Mesenchymal stem cell (in vitro differentiated cells and primary cell): Measurements from ENCODE around the gene NTSR1.
"Not testable (repeated sequence)": the region's sequence is repeated elsewhere in the genome, so short reads cannot be mapped to it uniquely, and the experiment has no call there.

Experiments
- DNase-seq: peaks from one replicate; pipeline ENCODE4 v3.0.0-alpha.2; 2013
- H2AFZ ChIP-seq: one replicate; pipeline ENCODE4 v1.6.1; 2013; ENCODE audit warnings: low read depth, mild to moderate bottlenecking, control low read depth, inconsistent platforms, low read length, moderate library complexity
- H2AK5ac ChIP-seq: 2 replicates; pipeline ENCODE4 v1.6.1; 2013; ENCODE audit warnings: low read length, moderate library complexity, mild to moderate bottlenecking, inconsistent platforms; ENCODE audit not compliant: severe bottlenecking
- H2BK120ac ChIP-seq: one replicate; pipeline ENCODE4 v1.6.1; 2013; ENCODE audit warnings: low read depth, mild to moderate bottlenecking, inconsistent platforms, low read length, moderate library complexity
- H2BK12ac ChIP-seq, 2 experiments: one replicate each; pipeline ENCODE4 v1.6.1; 2013; ENCODE audit warnings: inconsistent platforms in 2 of 2, low read length in 2 of 2, mild to moderate bottlenecking in 2 of 2, moderate library complexity in 2 of 2, control low read depth in 1 of 2
- H2BK15ac ChIP-seq: one replicate; pipeline ENCODE4 v1.6.1; 2013; ENCODE audit warnings: mild to moderate bottlenecking, low read depth, inconsistent platforms; ENCODE audit not compliant: poor library complexity, severe bottlenecking
- H2BK5ac ChIP-seq: 2 replicates; pipeline ENCODE4 v1.6.1; 2013; ENCODE audit warnings: low read depth, mild to moderate bottlenecking, low read length, control low read depth, inconsistent platforms; ENCODE audit not compliant: poor library complexity, severe bottlenecking
- H3K14ac ChIP-seq, 2 experiments: one replicate each; pipeline ENCODE4 v1.6.1; 2013; ENCODE audit warnings: inconsistent platforms in 2 of 2, low read length in 2 of 2, control low read depth in 1 of 2, mild to moderate bottlenecking in 1 of 2, moderate library complexity in 1 of 2
- H3K18ac ChIP-seq, 2 experiments: one replicate each; pipeline ENCODE4 v1.6.1; 2013; ENCODE audit warnings: inconsistent platforms in 2 of 2, low read length in 2 of 2, control low read depth in 1 of 2, low read depth in 1 of 2, mild to moderate bottlenecking in 1 of 2
- H3K23ac ChIP-seq, 2 experiments: one replicate each; pipeline ENCODE4 v1.6.1; 2013; ENCODE audit warnings: inconsistent platforms in 2 of 2, low read length in 2 of 2, mild to moderate bottlenecking in 2 of 2, moderate library complexity in 2 of 2, control low read depth in 1 of 2
- H3K27ac ChIP-seq: 2 replicates; pipeline ENCODE4 v1.5.1; 2013; ENCODE audit warnings: mild to moderate bottlenecking, moderate library complexity, low read length, control low read depth, inconsistent platforms; ENCODE audit not compliant: poor library complexity, severe bottlenecking
- H3K27me3 ChIP-seq, 2 experiments: 2 replicates each; pipeline versions ENCODE4 v1.6.1 to v1.7.0; 2013; ENCODE audit warnings: low read length in 2 of 2, mild to moderate bottlenecking in 2 of 2, moderate library complexity in 2 of 2, control low read depth in 1 of 2, inconsistent platforms in 1 of 2; ENCODE audit not compliant: control insufficient read depth in 1 of 2, insufficient read depth in 1 of 2
- H3K36me3 ChIP-seq, 2 experiments: 2 replicates each; pipeline versions ENCODE4 v1.6.1 to v1.7.0; 2013; ENCODE audit warnings: low read length in 2 of 2, control low read depth in 1 of 2, inconsistent platforms in 1 of 2, low read depth in 1 of 2, mild to moderate bottlenecking in 1 of 2; ENCODE audit not compliant: insufficient read depth in 2 of 2, control insufficient read depth in 1 of 2
- H3K4ac ChIP-seq, 2 experiments: one replicate each; pipeline ENCODE4 v1.6.1; 2013; ENCODE audit warnings: inconsistent platforms in 2 of 2, low read length in 2 of 2, mild to moderate bottlenecking in 2 of 2, moderate library complexity in 2 of 2, control low read depth in 1 of 2, low read depth in 1 of 2
- H3K4me1 ChIP-seq: 2 replicates; pipeline ENCODE4 v1.6.1; 2013; ENCODE audit warnings: low read depth, low read length, control low read depth; ENCODE audit not compliant: control insufficient read depth, insufficient read depth
- H3K4me2 ChIP-seq: 2 replicates; pipeline ENCODE4 v1.6.1; 2013; ENCODE audit warnings: low read length, mild to moderate bottlenecking, inconsistent platforms; ENCODE audit not compliant: poor library complexity, severe bottlenecking
- H3K4me3 ChIP-seq, 2 experiments: 2 replicates each; pipeline versions ENCODE4 v1.5.1 to v1.7.0; 2013; ENCODE audit warnings: low read length in 2 of 2, mild to moderate bottlenecking in 2 of 2, control low read depth in 1 of 2, low read depth in 1 of 2; ENCODE audit not compliant: insufficient read depth in 1 of 2
- H3K79me1 ChIP-seq: replicated peaks from 2 replicates; pipeline ENCODE4 v1.6.1; 2013; ENCODE audit warnings: mild to moderate bottlenecking, control low read depth, low read length, inconsistent platforms; ENCODE audit not compliant: poor library complexity, severe bottlenecking
- H3K9ac ChIP-seq: 2 replicates; pipeline ENCODE4 v1.7.0; 2013; ENCODE audit warnings: mild to moderate bottlenecking, low read length, moderate library complexity
- H3K9me3 ChIP-seq: 2 replicates; pipeline ENCODE4 v1.7.0; 2013; ENCODE audit warnings: mild to moderate bottlenecking, low read length; ENCODE audit not compliant: control insufficient read depth
- H4K8ac ChIP-seq: one replicate; pipeline ENCODE4 v1.6.1; 2013; ENCODE audit warnings: inconsistent platforms, mild to moderate bottlenecking, low read length, moderate library complexity
- H4K91ac ChIP-seq: one replicate; pipeline ENCODE4 v1.6.1; 2013; ENCODE audit warnings: mild to moderate bottlenecking, low read length, inconsistent platforms
- WGBS: methylation state at CpG from one replicate; pipeline ENCODE4 v1.1.7; 2013; ENCODE audit warnings: mixed read lengths; 5-methylcytosine and 5-hydroxymethylcytosine counted together

NTSR1 gene

GRCh38 chr20:62679978-62680589, 28.6 kb upstream of the NTSR1 start:
- Histone ChIP-seq H3K27ac (no peak overlapping the region), H4K8ac (no peak overlapping the region), H2BK5ac (no peak overlapping the region), H3K4ac (no peak overlapping the region), H3K4me3 (no peak overlapping the region), H3K9ac (no peak overlapping the region), H2AK5ac (no peak overlapping the region), H4K91ac (no peak overlapping the region), H3K27me3 (peaks cover 32 to 45% of the 10 kb centered on the region in 2 experiments), H3K14ac (no peak overlapping the region), H3K36me3 (no peaks in the 10 kb centered on the region), H2AFZ (no peak overlapping the region), H3K4me2 (no peak overlapping the region), H3K9me3 (peaks cover 13% of the 10 kb centered on the region), H3K18ac (no peak overlapping the region), H2BK15ac (no peak overlapping the region), H2BK120ac (no peak overlapping the region), H2BK12ac (no peak overlapping the region), H3K23ac (no peak overlapping the region), H3K4me1 (no peaks in the 10 kb centered on the region), H3K79me1 (no peaks in the 10 kb centered on the region)
- WGBS = 90% methylated on average over 9 of the region's 11 CpGs
- DNase-seq = no peak

GRCh38 chr20:62682912-62683517, 25.6 kb upstream of the NTSR1 start:
- Histone ChIP-seq H3K4ac (no peak overlapping the region), H2BK120ac (no peak overlapping the region), H3K36me3 (no peaks in the 10 kb centered on the region), H3K9ac (no peak overlapping the region), H3K4me3 (no peak overlapping the region), H3K14ac (no peak overlapping the region), H2BK5ac (no peak overlapping the region), H3K79me1 (no peaks in the 10 kb centered on the region), H4K8ac (no peak overlapping the region), H3K4me2 (no peak overlapping the region), H2AFZ (no peak overlapping the region), H3K18ac (no peak overlapping the region), H3K27me3 (peaks cover 31 to 72% of the 10 kb centered on the region in 2 experiments), H3K27ac (no peak overlapping the region), H2BK12ac (no peak overlapping the region), H2BK15ac (no peak overlapping the region), H3K23ac (no peak overlapping the region), H3K9me3 (peaks cover 13% of the 10 kb centered on the region), H3K4me1 (peaks cover 6% of the 10 kb centered on the region), H2AK5ac (no peak overlapping the region), H4K91ac (no peak overlapping the region)
- DNase-seq = no peak
- WGBS = 87% methylated on average over 30 of the region's 30 CpGs

GRCh38 chr20:62683660-62684322, 24.8 kb upstream of the NTSR1 start:
- peaks cover 13% of the 10 kb centered on the region for H3K4me1 ChIP-seq
- H3K9me3 ChIP-seq = peaks cover 13% of the 10 kb centered on the region
- not testable (repeated sequence) for H3K4ac ChIP-seq, H4K91ac ChIP-seq, H2BK120ac ChIP-seq, H3K18ac ChIP-seq, H3K4me3 ChIP-seq, H3K9ac ChIP-seq, H3K14ac ChIP-seq, H3K4me2 ChIP-seq, H2AFZ ChIP-seq, H2AK5ac ChIP-seq, H3K79me1 ChIP-seq, H3K36me3 ChIP-seq, H4K8ac ChIP-seq, H2BK15ac ChIP-seq, H3K23ac ChIP-seq, H2BK5ac ChIP-seq, H2BK12ac ChIP-seq, H3K27ac ChIP-seq, DNase-seq
- whole genome bisulfite sequencing = 94% methylated on average over 40 of the region's 52 CpGs
- H3K27me3 ChIP-seq = peaks cover 31 to 77% of the 10 kb centered on the region in 2 experiments

GRCh38 chr20:62684981-62685380, 23.7 kb upstream of the NTSR1 start:
- peaks cover 31 to 77% of the 10 kb centered on the region in 2 experiments for H3K27me3 ChIP-seq
- no peak overlapping the region for H3K14ac ChIP-seq
- no peak overlapping the region for H2BK120ac ChIP-seq
- H3K27ac ChIP-seq = no peak overlapping the region
- H3K23ac ChIP-seq = no peak overlapping the region
- no peak overlapping the region for H3K18ac ChIP-seq
- H4K91ac ChIP-seq = no peak overlapping the region
- no peaks in the 10 kb centered on the region for H3K79me1 ChIP-seq
- 74% methylated on average over 9 of the region's 12 CpGs for WGBS
- no peak overlapping the region for H3K4me2 ChIP-seq
- no peaks in the 10 kb centered on the region for H3K36me3 ChIP-seq
- H3K4ac ChIP-seq = no peak overlapping the region
- no peak overlapping the region for H2BK5ac ChIP-seq
- H3K4me3 ChIP-seq = no peak overlapping the region
- no peak overlapping the region for H2AK5ac ChIP-seq
- no peak overlapping the region for H3K9ac ChIP-seq
- H2AFZ ChIP-seq = no peak overlapping the region
- H2BK12ac ChIP-seq = no peak overlapping the region
- no peak overlapping the region for H2BK15ac ChIP-seq
- peaks cover 25% of the 10 kb centered on the region for H3K4me1 ChIP-seq
- no peak for DNase-seq
- no peak overlapping the region for H4K8ac ChIP-seq
- H3K9me3 ChIP-seq = peaks cover 8% of the 10 kb centered on the region
